SK-N-SH treated with all-trans-retinoic acid at 6 μM for 48 hours (cell line): ENCODE results near the gene RNF145.
"Not testable (repeated sequence)": the region's sequence is repeated elsewhere in the genome, so short reads cannot be mapped to it uniquely, and the experiment has no call there.

Source experiments
- ATAC-seq: fragments of 200-7000 bp; cut with Tn5 transposase; 3 replicates; pipeline ENCODE4 v1.9.1; 2020; ENCODE audit warnings: mild to moderate bottlenecking, moderate library complexity
- ARNTL ChIP-seq: fragments of 450-650 bp; formaldehyde crosslinking; IDR thresholded peaks from 2 replicates; pipeline ENCODE4 v1.5.0; 2020; ENCODE audit warnings: low read depth, mild to moderate bottlenecking, moderate library complexity, borderline replicate concordance
- BACH2 ChIP-seq: fragments of 250-450 bp; sonication (Bioruptor Pico); IDR thresholded peaks from 2 replicates; pipeline ENCODE4 v1.9.0; 2021; ENCODE audit warnings: mild to moderate bottlenecking, borderline replicate concordance
- CREB5 ChIP-seq: fragments of 250-450 bp; sonication (Bioruptor Pico); IDR thresholded peaks from 2 replicates; pipeline ENCODE4 v1.5.1; 2020; ENCODE audit warnings: low read depth, mild to moderate bottlenecking, moderate library complexity
- CSDC2 ChIP-seq: fragments of 250-450 bp; sonication (Bioruptor Pico); IDR thresholded peaks from 2 replicates; pipeline ENCODE4 v1.5.0; 2020; ENCODE audit warnings: mild to moderate bottlenecking, moderate library complexity
- CSRNP3 ChIP-seq: fragments of 250-450 bp; sonication (Bioruptor Pico); IDR thresholded peaks from 2 replicates; pipeline ENCODE4 v1.5.1; 2021; ENCODE audit warnings: mild to moderate bottlenecking, moderate library complexity
- ESRRG ChIP-seq: fragments of 250-450 bp; sonication (Bioruptor Pico); IDR thresholded peaks from 2 replicates; pipeline ENCODE4 v1.6.1; 2021; ENCODE audit warnings: mild to moderate bottlenecking
- GLIS3 ChIP-seq: fragments of 250-450 bp; sonication (Bioruptor Pico); IDR thresholded peaks from 2 replicates; pipeline ENCODE4 v1.5.0; 2020; ENCODE audit warnings: mild to moderate bottlenecking, moderate library complexity
- ISL1 ChIP-seq: fragments of 250-450 bp; sonication (Bioruptor Pico); IDR thresholded peaks from 2 replicates; pipeline ENCODE4 v2.1.2; 2022; ENCODE audit warnings: mild to moderate bottlenecking, moderate library complexity
- OSR1 ChIP-seq: fragments of 250-450 bp; sonication (Bioruptor Pico); IDR thresholded peaks from 2 replicates; pipeline ENCODE4 v1.8.0; 2022; ENCODE audit warnings: moderate library complexity, mild to moderate bottlenecking, inconsistent platforms
- PATZ1 ChIP-seq: fragments of 250-450 bp; sonication (Bioruptor Pico); IDR thresholded peaks from 2 replicates; pipeline ENCODE4 v1.8.0; 2020; ENCODE audit warnings: mild to moderate bottlenecking, moderate library complexity, borderline replicate concordance
- PPARA ChIP-seq: fragments of 250-450 bp; sonication (Bioruptor Pico); IDR thresholded peaks from 2 replicates; pipeline ENCODE4 v1.5.0; 2020; ENCODE audit warnings: mild to moderate bottlenecking, borderline replicate concordance
- SNAI2 ChIP-seq: fragments of 250-450 bp; sonication (Bioruptor Pico); IDR thresholded peaks from 2 replicates; pipeline ENCODE4 v1.5.0; 2020; ENCODE audit warnings: mild to moderate bottlenecking, moderate library complexity
- TCF4 ChIP-seq: fragments of 250-450 bp; sonication (Bioruptor Pico); IDR thresholded peaks from 2 replicates; pipeline ENCODE4 v1.8.0; 2021; ENCODE audit warnings: mild to moderate bottlenecking, moderate library complexity, borderline replicate concordance
- TOX ChIP-seq: fragments of 250-450 bp; sonication (Bioruptor Pico); IDR thresholded peaks from 2 replicates; pipeline ENCODE4 v1.8.0; 2021; ENCODE audit warnings: mild to moderate bottlenecking, moderate library complexity, borderline replicate concordance
- TSHZ2 ChIP-seq: fragments of 250-450 bp; sonication (Bioruptor Pico); IDR thresholded peaks from 2 replicates; pipeline ENCODE4 v1.5.0; 2020; ENCODE audit warnings: mild to moderate bottlenecking, moderate library complexity
- ZC3H10 ChIP-seq: fragments of 250-450 bp; sonication (Bioruptor Pico); IDR thresholded peaks from 2 replicates; pipeline ENCODE4 v1.5.1; 2021; ENCODE audit warnings: mild to moderate bottlenecking, moderate library complexity
- ZFP3 ChIP-seq: fragments of 250-450 bp; sonication (Bioruptor Pico); IDR thresholded peaks from 2 replicates; pipeline ENCODE4 v1.5.0; 2020; ENCODE audit warnings: mild to moderate bottlenecking, moderate library complexity
- ZFP30 ChIP-seq: fragments of 450-650 bp; formaldehyde crosslinking; IDR thresholded peaks from 2 replicates; pipeline ENCODE4 v1.5.0; 2022; ENCODE audit warnings: mild to moderate bottlenecking, moderate library complexity
- ZNF565 ChIP-seq: fragments of 450-650 bp; formaldehyde crosslinking; conservative IDR thresholded peaks from 2 replicates; pipeline ENCODE4 v1.5.0; 2020; ENCODE audit warnings: low read depth, mild to moderate bottlenecking, moderate library complexity
- ZNF70 ChIP-seq: fragments of 450-650 bp; formaldehyde crosslinking; IDR thresholded peaks from 2 replicates; pipeline ENCODE4 v1.5.0; 2020; ENCODE audit warnings: mild to moderate bottlenecking, moderate library complexity
- ZNF8 ChIP-seq: fragments of 450-650 bp; formaldehyde crosslinking; IDR thresholded peaks from 2 replicates; pipeline ENCODE4 v1.5.0; 2020; ENCODE audit warnings: mild to moderate bottlenecking, moderate library complexity

Gene RNF145

GRCh38 chr5:159231167-159231566 is 21.8 kb upstream of the RNF145 start:
- TF ChIP-seq SNAI2 (CRISPR knock-in tag) (no peak), TSHZ2 (no peak), PPARA (CRISPR knock-in tag) (no peak), ZFP3 (CRISPR knock-in tag) (no peak), ZFP30 (no peak), TOX (CRISPR knock-in tag) (no peak), OSR1 (CRISPR knock-in tag) (no peak)
- ATAC-seq = no peak

- no peak for TF ChIP-seq TCF4
- TF ChIP-seq ZFP3 (CRISPR knock-in tag) = no peak
- TF ChIP-seq OSR1 (CRISPR knock-in tag) = no peak
- TF ChIP-seq CSDC2 (CRISPR knock-in tag) = no peak
- TF ChIP-seq ARNTL (CRISPR knock-in tag) = no peak
- no peak for TF ChIP-seq ZFP30
- no peak for TF ChIP-seq ZC3H10 (CRISPR knock-in tag)
- no peak for TF ChIP-seq ZNF565 (CRISPR knock-in tag)
- TF ChIP-seq CSRNP3 (CRISPR knock-in tag) = no peak
- TF ChIP-seq ISL1 (CRISPR knock-in tag) = no peak
- no peak for TF ChIP-seq SNAI2 (CRISPR knock-in tag)
- TF ChIP-seq PATZ1 (CRISPR knock-in tag) = no peak
- no peak for TF ChIP-seq ESRRG (CRISPR knock-in tag)
- TF ChIP-seq CREB5 (CRISPR knock-in tag) = no peak
- TF ChIP-seq ZNF8 (CRISPR knock-in tag) = no peak
- TF ChIP-seq BACH2 (CRISPR knock-in tag) = no peak
- TF ChIP-seq GLIS3 (CRISPR knock-in tag) = no peak
- no peak for TF ChIP-seq ZNF70
- no peak for TF ChIP-seq TSHZ2
- ATAC-seq = no peak
Observed at GRCh38 chr5:159230657-159231056, 21.3 kb upstream of the RNF145 start.

- ATAC-seq = not testable (repeated sequence)
Observed at GRCh38 chr5:159228097-159228496, 18.7 kb upstream of the RNF145 start.
